GM15510 (cell line): ENCODE measurements around the gene TARS3.

Experiments
- POLR2A ChIP-seq: IDR thresholded peaks from 3 replicates; pipeline ENCODE4 v1.6.1; 2011; ENCODE audit warnings: borderline replicate concordance; ENCODE audit not compliant: insufficient read length; ENCODE audit errors: extremely low read depth

Gene TARS3

GRCh38 chr15:101607108-101607507 lies 117.2 kb downstream of the TARS3 start:
- no peak for TF ChIP-seq POLR2A

GRCh38 chr15:101604124-101604874 lies 120.0 kb downstream of the TARS3 start:
- no peak for TF ChIP-seq POLR2A
